Neural progenitor cell (in vitro differentiated cells): ENCODE measurements around the gene GALE.
"Not testable (repeated sequence)": the region's sequence is repeated elsewhere in the genome, so short reads cannot be mapped to it uniquely, and the experiment has no call there.

Source experiments
- EZH2 ChIP-seq: fragments of 200-600 bp; sonication (generic); IDR thresholded peaks from 2 replicates; pipeline ENCODE4 v1.6.1; 2017; ENCODE audit warnings: antibody characterized with exemption, mild to moderate bottlenecking, moderate library complexity
- TF ChIP-seq, protein P1 (sequence below): fragments of 200-600 bp; sonication (generic); IDR thresholded peaks from 2 replicates; pipeline ENCODE4 v1.5.1; 2017; ENCODE audit warnings: antibody characterized with exemption, mild to moderate bottlenecking

DNA sequence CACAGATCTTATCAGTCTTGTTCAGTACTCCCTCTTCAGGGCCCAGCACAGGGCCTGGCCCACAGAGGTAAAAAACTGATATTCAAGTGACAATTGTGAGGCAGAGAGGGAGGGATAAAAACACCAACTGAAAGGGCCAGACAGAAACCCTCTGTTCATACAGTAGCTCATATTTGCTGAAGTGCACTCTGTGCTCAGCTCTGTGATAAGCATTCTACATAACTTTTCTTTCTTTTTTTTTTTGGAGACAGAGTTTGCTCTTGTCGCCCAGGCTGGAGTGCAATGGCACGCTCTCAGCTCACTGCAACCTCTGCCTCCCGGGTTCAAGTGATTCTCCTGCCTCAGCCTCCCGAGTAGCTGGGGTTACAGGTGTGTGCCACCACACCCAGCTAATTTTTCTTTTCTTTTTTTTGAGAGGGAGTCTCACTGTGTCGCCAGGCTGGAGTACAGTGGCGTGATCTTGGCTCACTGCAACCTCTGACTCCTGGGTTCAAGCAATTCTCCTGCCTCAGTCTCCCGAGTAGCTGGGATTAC is 2.3 kb upstream of the GALE start:
- not testable (repeated sequence) for TF ChIP-seq EZH2
- TF ChIP-seq, protein P1, sequence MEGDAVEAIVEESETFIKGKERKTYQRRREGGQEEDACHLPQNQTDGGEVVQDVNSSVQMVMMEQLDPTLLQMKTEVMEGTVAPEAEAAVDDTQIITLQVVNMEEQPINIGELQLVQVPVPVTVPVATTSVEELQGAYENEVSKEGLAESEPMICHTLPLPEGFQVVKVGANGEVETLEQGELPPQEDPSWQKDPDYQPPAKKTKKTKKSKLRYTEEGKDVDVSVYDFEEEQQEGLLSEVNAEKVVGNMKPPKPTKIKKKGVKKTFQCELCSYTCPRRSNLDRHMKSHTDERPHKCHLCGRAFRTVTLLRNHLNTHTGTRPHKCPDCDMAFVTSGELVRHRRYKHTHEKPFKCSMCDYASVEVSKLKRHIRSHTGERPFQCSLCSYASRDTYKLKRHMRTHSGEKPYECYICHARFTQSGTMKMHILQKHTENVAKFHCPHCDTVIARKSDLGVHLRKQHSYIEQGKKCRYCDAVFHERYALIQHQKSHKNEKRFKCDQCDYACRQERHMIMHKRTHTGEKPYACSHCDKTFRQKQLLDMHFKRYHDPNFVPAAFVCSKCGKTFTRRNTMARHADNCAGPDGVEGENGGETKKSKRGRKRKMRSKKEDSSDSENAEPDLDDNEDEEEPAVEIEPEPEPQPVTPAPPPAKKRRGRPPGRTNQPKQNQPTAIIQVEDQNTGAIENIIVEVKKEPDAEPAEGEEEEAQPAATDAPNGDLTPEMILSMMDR, result not testable (repeated sequence)
